HepG2 (cell line): ENCODE data around the gene ALG1L2. TPM values are rescaled to one million over a fixed set of nuclear protein-coding genes. Genes with fewer than 3 reads are reported as not detected.
"Not testable (repeated sequence)": the region's sequence is repeated elsewhere in the genome, so short reads cannot be mapped to it uniquely, and the experiment has no call there.

Source experiments
- ATAC-seq: fragments of 200-7000 bp; cut with Tn5 transposase; 3 replicates; pipeline ENCODE4 v1.9.1; 2020; ENCODE audit warnings: mild to moderate bottlenecking, moderate library complexity
- BruUV-seq: library from RNA; stranded (reverse); fragments of 400-500 nt; replicated peaks from 2 replicates; lab custom pipeline; 2021; lab: Mats Ljungman, UMichigan
- CTCF ChIA-PET: fragments of 300-600 bp; formaldehyde crosslinking; extraction: SDS; loops from one replicate; lab custom pipeline; 2021; ENCODE audit warnings: low total read pairs, inconsistent platforms, low intra/inter-chr PET ratio; lab: Yijun Ruan, JAX
- POLR2A ChIA-PET: fragments of 350-600 bp; sonication (Branson Sonifier 250); formaldehyde crosslinking; loops from one replicate; lab custom pipeline; 2020; ENCODE audit warnings: antibody characterized with exemption, inconsistent platforms; lab: Yijun Ruan, JAX
- DNase-seq: peaks from one replicate; pipeline ENCODE4 v3.0.0-alpha.2; 2015; ENCODE audit warnings: low spot score
- FAIRE-seq: peaks from 3 replicates; lab custom pipeline; 2011; peaks lifted over from hg19 to GRCh38; lab: Jason Lieb, UNC
- H2AFZ ChIP-seq: one replicate; pipeline ENCODE4 v1.6.1; 2011; ENCODE audit warnings: low read length, inconsistent platforms
- H3K27ac ChIP-seq: fragments of 300-600 bp; 3 replicates; pipeline ENCODE4 v1.8.0; 2011; ENCODE audit warnings: mixed run types, mild to moderate bottlenecking, mixed read lengths, low read length, inconsistent platforms; ENCODE audit not compliant: insufficient read depth; ENCODE audit errors: extremely low read length
- H3K27me3 ChIP-seq, 2 experiments: fragments of 200-600 bp in 1 of 2; 2 replicates in 1 of 2; 3 replicates in 1 of 2; pipeline versions ENCODE4 v1.6.0 to v1.8.0; 2011; ENCODE audit warnings: low read length in 2 of 2, mild to moderate bottlenecking in 2 of 2, moderate library complexity in 2 of 2, inconsistent platforms in 1 of 2; ENCODE audit not compliant: insufficient read depth in 2 of 2, control insufficient read depth in 1 of 2
- H3K36me3 ChIP-seq, 2 experiments: fragments of 200-600 bp in 1 of 2; replicated peaks in 1 of 2; 2 replicates in 1 of 2; 3 replicates in 1 of 2; pipeline versions ENCODE4 v1.5.1 to v1.8.0; 2011; ENCODE audit warnings: low read length in 2 of 2, inconsistent platforms in 1 of 2; ENCODE audit not compliant: insufficient read depth in 2 of 2, control insufficient read depth in 1 of 2
- H3K4me1 ChIP-seq: 2 replicates; pipeline ENCODE4 v1.5.1; 2012; ENCODE audit warnings: low read length, inconsistent platforms; ENCODE audit not compliant: insufficient read depth
- H3K4me2 ChIP-seq: 2 replicates; pipeline ENCODE4 v1.6.0; 2011; ENCODE audit warnings: low read depth, low read length, inconsistent platforms
- H3K4me3 ChIP-seq, 3 experiments: fragments of 200-600 bp in 1 of 3; sonication (generic), shearing (Covaris generic) in 1 of 3; replicated peaks in 1 of 3; 2 replicates each; pipeline ENCODE4 v1.5.1; 2011 to 2016; ENCODE audit warnings: low read length in 3 of 3, inconsistent platforms in 2 of 3, low read depth in 2 of 3, mild to moderate bottlenecking in 2 of 3, control low read depth in 1 of 3, mixed read lengths in 1 of 3; ENCODE audit not compliant: insufficient read depth in 1 of 3
- H3K79me2 ChIP-seq: one replicate; pipeline ENCODE4 v1.6.1; 2011; ENCODE audit warnings: low read length, inconsistent platforms; ENCODE audit not compliant: insufficient read depth
- H3K9ac ChIP-seq: 2 replicates; pipeline ENCODE4 v1.6.0; 2011; ENCODE audit warnings: mild to moderate bottlenecking, low read depth, low read length, inconsistent platforms; ENCODE audit not compliant: insufficient read depth
- H3K9me3 ChIP-seq: 2 replicates; pipeline ENCODE4 v1.5.1; 2012; ENCODE audit warnings: mild to moderate bottlenecking, low read length
- H4K20me1 ChIP-seq: 2 replicates; pipeline ENCODE4 v1.6.0; 2011; ENCODE audit warnings: inconsistent platforms, mild to moderate bottlenecking, low read length, moderate library complexity; ENCODE audit not compliant: insufficient read depth
- ATF7 ChIP-seq, 2 experiments: fragments of 450-650 bp in 1 of 2; sonication (generic) in 1 of 2; formaldehyde crosslinking in 1 of 2; IDR thresholded peaks; 2 replicates each; pipeline versions ENCODE4 v1.4.0 to v1.6.1; 2016 to 2020; ENCODE audit warnings: antibody characterized with exemption in 1 of 2, mild to moderate bottlenecking in 1 of 2, missing genetic modification reagents in 1 of 2
- CHD4 ChIP-seq: fragments of 200-600 bp; sonication (generic); IDR thresholded peaks from 2 replicates; pipeline ENCODE4 v1.7.0; 2017; ENCODE audit warnings: mild to moderate bottlenecking, low read length, borderline replicate concordance
- ETV5 ChIP-seq: IDR thresholded peaks from 2 replicates; pipeline ENCODE4 v1.6.1; 2018; ENCODE audit warnings: missing biosample characterization, missing genetic modification reagents, inconsistent platforms, borderline replicate concordance
- GTF2F1 ChIP-seq: fragments of 150-350 bp; IDR thresholded peaks from 2 replicates; pipeline ENCODE4 v1.6.1; 2014; ENCODE audit warnings: low read length
- KDM2A ChIP-seq: sonication (generic); formaldehyde crosslinking; IDR thresholded peaks from 2 replicates; pipeline ENCODE4 v1.4.0; 2020; ENCODE audit warnings: low read depth, missing genetic modification reagents, borderline replicate concordance
- KLF15 ChIP-seq: sonication (generic); formaldehyde crosslinking; IDR thresholded peaks from 2 replicates; pipeline ENCODE4 v1.8.1; 2023; ENCODE audit warnings: borderline replicate concordance, mild to moderate bottlenecking, inconsistent platforms, missing genetic modification reagents, mixed read lengths
- RBM39 ChIP-seq: fragments of 200-400 bp; formaldehyde crosslinking; IDR thresholded peaks from one replicate; pipeline ENCODE4 v1.6.1; 2018; ENCODE audit warnings: antibody characterized with exemption, mild to moderate bottlenecking, low read depth, low read length; ENCODE audit not compliant: poor library complexity, severe bottlenecking
- TFDP1 ChIP-seq: IDR thresholded peaks from 2 replicates; pipeline ENCODE4 v1.6.1; 2016; ENCODE audit warnings: missing compliant biosample characterization, missing genetic modification reagents, borderline replicate concordance
- TP53 ChIP-seq: sonication (generic); formaldehyde crosslinking; conservative IDR thresholded peaks from 2 replicates; pipeline ENCODE4 v1.4.0; 2020; ENCODE audit warnings: missing genetic modification reagents
- ZNF180 ChIP-seq: sonication (generic); formaldehyde crosslinking; IDR thresholded peaks from 2 replicates; pipeline ENCODE4 v1.4.0; 2020; ENCODE audit warnings: low read depth, missing genetic modification reagents, borderline replicate concordance
- WGBS: methylation state at CpG from one replicate; pipeline ENCODE4 v1.1.6; 2017; ENCODE audit warnings: low lambda C conversion rate; 5-methylcytosine and 5-hydroxymethylcytosine counted together
- in situ Hi-C: cut with HindIII; loops from 2 replicates; pipeline ENCODE4 v1.10.0; 2017; ENCODE audit warnings: low pct_unique_long_range_greater_than_20kb; ENCODE audit not compliant: extremely low pct_ligation_motif_present
- intact Hi-C: fragments of 100-400 bp; cut with micrococcal nuclease; formaldehyde crosslinking; loops from one replicate; pipeline ENCODE4 v1.10.0; 2022; ENCODE audit not compliant: unreplicated experiment
- polyA plus RNA-seq, 8 experiments: library from polyadenylated mRNA; depleted of rRNA in 3 of 8; stranded (reverse) in 7 of 8; unstranded in 1 of 8; fragments of >200 nt; fragmentation: Illumina TruSeq in 4 of 8; extraction: Trizol in 4 of 8; gene quantifications; 2 replicates each; pipeline versions ENCODE4 v1.2.1 to v1.2.3, GENCODE V29; 2011 to 2016; ENCODE audit warnings: low read depth in 4 of 8, missing spikeins in 1 of 8, mixed read lengths in 1 of 8; ENCODE audit not compliant: insufficient read depth in 1 of 8
- total RNA-seq, 5 experiments: library from RNA; depleted of rRNA; stranded (reverse); fragments of >200 nt; fragmentation: Illumina TruSeq; extraction: Trizol; gene quantifications; 2 replicates each; pipeline ENCODE4 v1.2.3, GENCODE V29; 2016; ENCODE audit warnings: low read depth in 1 of 5
- TF ChIP-seq, protein P1 (sequence below): IDR thresholded peaks from 2 replicates; pipeline ENCODE4 v1.6.1; 2016; ENCODE audit warnings: missing biosample characterization, missing genetic modification reagents, low read depth
- TF ChIP-seq, protein P2 (sequence below): sonication (generic); formaldehyde crosslinking; IDR thresholded peaks from 2 replicates; pipeline ENCODE4 v1.5.1; 2020; ENCODE audit warnings: mild to moderate bottlenecking, moderate library complexity, missing genetic modification reagents

Gene ALG1L2
- total and polyA plus RNA-seq, 2 of the 13 experiments (the other 11 are each of a cell fraction or from before 2014, with no cell fraction given) = 0.13 to 0.55 TPM

GRCh38 chr3:130083363-130084090 lies 1.9 kb downstream of the ALG1L2 start:
- POLR2A ChIA-PET; H3K9me3 ChIP-seq; H3K4me3 ChIP-seq; DNase-seq; H3K36me3 ChIP-seq; H3K27ac ChIP-seq; CTCF ChIA-PET; intact Hi-C loops; FAIRE-seq; in situ Hi-C loops; H3K4me1 ChIP-seq; H3K4me2 ChIP-seq; H4K20me1 ChIP-seq; ATAC-seq; H3K79me2 ChIP-seq; H2AFZ ChIP-seq; H3K9ac ChIP-seq; H3K27me3 ChIP-seq; BruUV-seq; TF ChIP-seq ATF7 (CRISPR knock-in tag; IDR thresholded peaks at IDR 0.05): not testable (repeated sequence)
- 20% methylated on average over 7 of the region's 7 CpGs for WGBS
- TF ChIP-seq ATF7 (IDR thresholded peaks at IDR 0.05) = peak; percentile 80

GRCh38 chr3:130084436-130084980 lies 2.9 kb downstream of the ALG1L2 start:
- no peak for FAIRE-seq
- TF ChIP-seq ZNF180 (CRISPR knock-in tag) = no peak
- no peak for TF ChIP-seq KLF15 (CRISPR knock-in tag)
- no peak for TF ChIP-seq KDM2A (CRISPR knock-in tag)
- TF ChIP-seq GTF2F1 = no peak
- TF ChIP-seq ETV5 (CRISPR knock-in tag) = no peak
- TF ChIP-seq TP53 (CRISPR knock-in tag) = no peak
- TF ChIP-seq CHD4 = no peak
- TF ChIP-seq RBM39 = no peak
- TF ChIP-seq, protein P1, sequence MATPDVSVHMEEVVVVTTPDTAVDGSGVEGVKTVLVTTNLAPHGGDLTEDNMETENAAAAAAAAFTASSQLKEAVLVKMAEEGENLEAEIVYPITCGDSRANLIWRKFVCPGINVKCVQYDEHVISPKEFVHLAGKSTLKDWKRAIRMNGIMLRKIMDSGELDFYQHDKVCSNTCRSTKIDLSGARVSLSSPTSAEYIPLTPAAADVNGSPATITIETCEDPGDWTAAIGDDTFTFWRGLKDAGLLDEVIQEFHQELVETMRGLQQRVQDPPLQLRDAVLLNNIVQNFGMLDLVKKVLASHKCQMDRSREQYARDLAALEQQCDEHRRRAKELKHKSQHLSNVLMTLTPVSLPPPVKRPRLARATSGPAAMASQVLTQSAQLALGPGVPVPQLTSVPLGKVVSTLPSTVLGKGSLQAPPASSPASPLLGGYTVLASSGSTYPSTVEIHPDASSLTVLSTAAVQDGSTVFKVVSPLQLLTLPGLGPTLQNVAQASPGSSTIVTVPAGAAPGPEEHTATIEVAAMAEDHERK (CRISPR knock-in tag) = no peak
- TF ChIP-seq, protein P2, sequence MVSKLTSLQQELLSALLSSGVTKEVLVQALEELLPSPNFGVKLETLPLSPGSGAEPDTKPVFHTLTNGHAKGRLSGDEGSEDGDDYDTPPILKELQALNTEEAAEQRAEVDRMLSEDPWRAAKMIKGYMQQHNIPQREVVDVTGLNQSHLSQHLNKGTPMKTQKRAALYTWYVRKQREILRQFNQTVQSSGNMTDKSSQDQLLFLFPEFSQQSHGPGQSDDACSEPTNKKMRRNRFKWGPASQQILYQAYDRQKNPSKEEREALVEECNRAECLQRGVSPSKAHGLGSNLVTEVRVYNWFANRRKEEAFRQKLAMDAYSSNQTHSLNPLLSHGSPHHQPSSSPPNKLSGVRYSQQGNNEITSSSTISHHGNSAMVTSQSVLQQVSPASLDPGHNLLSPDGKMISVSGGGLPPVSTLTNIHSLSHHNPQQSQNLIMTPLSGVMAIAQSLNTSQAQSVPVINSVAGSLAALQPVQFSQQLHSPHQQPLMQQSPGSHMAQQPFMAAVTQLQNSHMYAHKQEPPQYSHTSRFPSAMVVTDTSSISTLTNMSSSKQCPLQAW (CRISPR knock-in tag) = no peak
- TF ChIP-seq TFDP1 (CRISPR knock-in tag) = no peak

More at GRCh38 chr3:130084436-130084980, 2.9 kb downstream of the ALG1L2 start:
- H3K79me2 ChIP-seq = no peaks in the 10 kb centered on the region
- BruUV-seq = no TSS peak
- in situ Hi-C loops (no loop called here), intact Hi-C loops (no loop called here)
- H3K9ac ChIP-seq = no peak overlapping the region
- H3K27me3 ChIP-seq = no peaks in the 10 kb centered on the region
- ATAC-seq = no peak
- DNase-seq = no peak
- H3K4me1 ChIP-seq = no peaks in the 10 kb centered on the region
- ChIA-PET CTCF (no interaction called here), POLR2A (no interaction called here)
- H3K27ac ChIP-seq = no peak overlapping the region
- H3K4me2 ChIP-seq = no peak overlapping the region
- 79% methylated on average over 4 of the region's 5 CpGs for WGBS
- no peaks in the 10 kb centered on the region for H3K36me3 ChIP-seq
- H3K4me3 ChIP-seq = no peak overlapping the region
- H4K20me1 ChIP-seq = no peaks in the 10 kb centered on the region
- H2AFZ ChIP-seq = no peak overlapping the region
- no peaks in the 10 kb centered on the region for H3K9me3 ChIP-seq
